Transverse colon (tissue), 3 donors: ENCODE results near the gene NTRK3.

Experiments used
- POLR2A ChIP-seq: fragments of 450-650 bp; IDR thresholded peaks from one replicate; pipeline ENCODE4 v1.6.1; 2016; ENCODE audit warnings: antibody characterized with exemption, mild to moderate bottlenecking, moderate library complexity
- TF ChIP-seq, protein P1 (sequence below), 5 experiments: fragments of 200-600 bp in 3 of 5; fragments of 450-650 bp in 2 of 5; sonication (generic) in 3 of 5; IDR thresholded peaks; 1 replicate in 2 of 5; 2 replicates in 3 of 5; pipeline ENCODE4 v1.5.1; 2016 to 2017; ENCODE audit warnings: antibody characterized with exemption in 5 of 5, inconsistent platforms in 3 of 5, mild to moderate bottlenecking in 2 of 5, moderate library complexity in 1 of 5

DNA sequence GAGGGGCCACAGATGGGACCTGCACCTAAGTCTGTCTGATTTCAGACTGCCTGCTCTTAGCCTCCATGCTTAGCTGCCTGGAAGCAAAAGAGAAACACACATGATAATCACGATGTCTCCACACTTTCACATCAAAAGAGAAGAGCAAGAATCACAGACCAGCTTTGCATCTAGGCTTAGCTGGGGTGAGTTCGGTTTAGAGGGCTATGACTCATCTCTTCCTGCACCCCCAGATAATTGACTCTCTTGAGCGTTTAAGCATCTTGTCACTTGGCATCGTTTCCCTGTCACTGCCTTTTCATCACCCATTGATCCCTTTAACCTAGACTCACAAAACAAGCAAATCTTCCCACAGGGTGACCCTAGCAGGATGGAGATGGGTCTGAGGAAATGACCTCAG lies 124.0 kb downstream of the NTRK3 start:
- TF ChIP-seq, protein P1, sequence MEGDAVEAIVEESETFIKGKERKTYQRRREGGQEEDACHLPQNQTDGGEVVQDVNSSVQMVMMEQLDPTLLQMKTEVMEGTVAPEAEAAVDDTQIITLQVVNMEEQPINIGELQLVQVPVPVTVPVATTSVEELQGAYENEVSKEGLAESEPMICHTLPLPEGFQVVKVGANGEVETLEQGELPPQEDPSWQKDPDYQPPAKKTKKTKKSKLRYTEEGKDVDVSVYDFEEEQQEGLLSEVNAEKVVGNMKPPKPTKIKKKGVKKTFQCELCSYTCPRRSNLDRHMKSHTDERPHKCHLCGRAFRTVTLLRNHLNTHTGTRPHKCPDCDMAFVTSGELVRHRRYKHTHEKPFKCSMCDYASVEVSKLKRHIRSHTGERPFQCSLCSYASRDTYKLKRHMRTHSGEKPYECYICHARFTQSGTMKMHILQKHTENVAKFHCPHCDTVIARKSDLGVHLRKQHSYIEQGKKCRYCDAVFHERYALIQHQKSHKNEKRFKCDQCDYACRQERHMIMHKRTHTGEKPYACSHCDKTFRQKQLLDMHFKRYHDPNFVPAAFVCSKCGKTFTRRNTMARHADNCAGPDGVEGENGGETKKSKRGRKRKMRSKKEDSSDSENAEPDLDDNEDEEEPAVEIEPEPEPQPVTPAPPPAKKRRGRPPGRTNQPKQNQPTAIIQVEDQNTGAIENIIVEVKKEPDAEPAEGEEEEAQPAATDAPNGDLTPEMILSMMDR (IDR thresholded peaks at IDR 0.05) = no peak
- no peak for TF ChIP-seq POLR2A
